CD4-positive, alpha-beta T cell treated with Interleukin-4 for 4 hours (primary cell): ENCODE measurements around the gene RAG1.
"Not testable (repeated sequence)": the region's sequence is repeated elsewhere in the genome, so short reads cannot be mapped to it uniquely, and the experiment has no call there.

Experiments used
- DNase-seq: peaks from one replicate; pipeline ENCODE4 v3.0.0-alpha.2; 2020

RAG1 gene

DNA sequence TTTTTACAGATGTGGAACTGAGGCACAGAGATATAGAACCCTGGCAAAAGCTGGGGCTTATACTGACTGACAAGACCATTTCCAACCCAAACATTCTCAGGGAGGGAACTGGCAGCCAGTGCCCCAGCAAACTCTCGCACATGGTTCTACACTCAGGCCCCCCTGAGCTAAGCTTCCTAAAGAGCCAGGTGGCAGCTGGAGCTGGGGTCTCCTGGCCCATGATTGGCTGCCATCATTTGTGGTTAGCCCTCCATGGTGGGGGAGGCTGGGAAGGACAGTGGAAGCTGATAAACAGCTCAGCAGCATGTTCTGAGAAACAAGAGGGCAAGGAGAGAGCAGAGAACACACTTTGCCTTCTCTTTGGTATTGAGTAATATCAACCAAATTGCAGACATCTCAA, at the start of gene RAG1:
Gene RAG1 (plus strand): TSS at position 314 of the 400 bp plus-strand sequence. CDS start 5,298 bp downstream, outside the sequence.
- no peak for DNase-seq

DNA sequence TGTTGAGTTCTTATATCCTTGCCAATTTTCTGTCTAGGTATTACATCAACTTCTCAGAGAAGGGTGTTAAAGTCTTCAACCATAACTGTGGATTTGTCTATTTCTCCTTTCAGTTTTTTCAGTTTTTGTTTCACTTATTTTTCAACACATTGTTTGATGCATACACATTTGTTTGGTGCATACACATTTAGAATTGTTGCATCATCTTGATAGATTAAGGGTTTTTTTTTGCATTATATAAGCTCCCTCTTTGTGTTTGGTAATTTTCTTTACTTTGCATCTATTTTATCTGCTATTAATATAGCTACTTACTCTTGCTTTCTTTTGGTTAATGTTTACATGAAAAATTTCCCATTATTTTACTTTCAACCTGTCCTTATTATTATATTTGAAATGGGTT, 37.0 kb upstream of the RAG1 start:
- DNase-seq = no peak

DNA sequence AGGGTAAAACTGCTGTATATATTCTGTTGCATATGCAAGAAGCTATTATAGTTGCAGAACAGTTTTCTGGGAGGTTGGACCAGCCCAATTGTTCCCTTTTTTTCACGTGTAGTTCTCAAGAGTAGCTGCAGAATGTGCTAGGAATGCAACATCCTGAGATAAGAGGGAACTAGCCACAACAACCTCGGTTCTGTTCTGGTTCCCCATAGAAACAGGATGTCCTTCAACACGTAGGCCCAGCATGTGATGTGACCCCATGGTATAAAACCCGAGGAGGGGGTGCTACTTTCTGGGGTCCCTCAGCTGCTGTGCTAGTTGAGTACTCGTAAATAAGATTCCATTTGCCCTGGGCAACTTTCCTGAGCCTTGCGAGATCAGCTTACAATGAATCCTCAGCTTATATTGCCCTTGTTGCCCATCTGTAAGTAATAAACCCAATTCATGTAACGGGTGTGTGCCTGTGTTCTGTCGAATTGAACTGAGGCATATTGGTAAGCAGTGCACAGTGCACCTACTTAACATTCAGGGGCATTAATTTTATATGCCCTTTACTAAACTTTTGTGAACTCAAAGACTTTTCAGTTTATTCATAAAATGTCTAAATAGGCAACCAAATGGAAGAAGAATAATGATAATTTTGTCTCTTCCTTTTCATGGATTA, 34.7 kb upstream of the RAG1 start:
- no peak for DNase-seq

DNA sequence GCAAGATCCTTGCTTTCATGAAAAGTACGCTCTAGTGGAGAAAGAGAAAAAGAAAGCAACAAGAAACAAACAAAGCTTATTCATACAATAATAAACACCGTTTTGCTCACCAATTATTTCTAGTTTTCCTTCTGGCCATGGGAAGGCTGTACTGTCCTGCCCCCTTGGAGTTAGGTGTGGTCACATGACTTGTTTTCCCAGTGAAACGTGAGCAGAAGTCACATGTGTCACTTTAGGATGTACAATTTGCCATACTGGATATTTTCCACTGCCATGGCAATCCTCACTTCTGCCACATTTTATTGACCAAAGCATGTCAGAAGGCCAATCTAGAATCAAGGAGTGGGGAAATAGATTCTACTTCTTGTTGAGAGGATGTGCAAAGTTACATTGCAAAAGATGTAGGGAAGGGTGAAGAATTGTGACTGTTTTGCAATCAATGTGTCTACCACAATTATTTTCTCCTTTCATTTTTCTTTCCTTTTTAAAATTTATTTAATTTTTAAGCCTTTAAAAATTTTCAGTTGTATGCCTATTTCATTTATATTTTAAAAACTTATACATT, 33.4 kb upstream of the RAG1 start:
- DNase-seq = no peak

DNA sequence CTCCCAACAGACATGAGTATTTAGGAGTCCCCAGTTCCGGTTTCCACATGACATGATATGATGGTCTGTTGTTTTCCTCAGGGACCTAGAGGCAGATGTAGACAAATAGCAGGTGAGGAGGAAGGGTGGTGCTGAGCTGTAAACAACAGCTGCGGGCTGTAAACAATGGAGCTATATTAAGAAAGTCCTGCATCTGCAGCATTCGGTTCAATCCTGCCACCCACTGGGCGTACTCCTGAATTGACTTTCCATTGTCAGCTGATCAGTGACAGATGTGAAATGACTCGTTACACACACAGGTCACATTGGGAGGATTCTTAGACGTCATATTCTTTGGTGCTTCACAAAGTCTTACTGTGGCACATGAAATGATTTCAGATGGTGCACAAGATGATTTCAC, 26.8 kb upstream of the RAG1 start:
- peak; percentile 29 for DNase-seq

DNA sequence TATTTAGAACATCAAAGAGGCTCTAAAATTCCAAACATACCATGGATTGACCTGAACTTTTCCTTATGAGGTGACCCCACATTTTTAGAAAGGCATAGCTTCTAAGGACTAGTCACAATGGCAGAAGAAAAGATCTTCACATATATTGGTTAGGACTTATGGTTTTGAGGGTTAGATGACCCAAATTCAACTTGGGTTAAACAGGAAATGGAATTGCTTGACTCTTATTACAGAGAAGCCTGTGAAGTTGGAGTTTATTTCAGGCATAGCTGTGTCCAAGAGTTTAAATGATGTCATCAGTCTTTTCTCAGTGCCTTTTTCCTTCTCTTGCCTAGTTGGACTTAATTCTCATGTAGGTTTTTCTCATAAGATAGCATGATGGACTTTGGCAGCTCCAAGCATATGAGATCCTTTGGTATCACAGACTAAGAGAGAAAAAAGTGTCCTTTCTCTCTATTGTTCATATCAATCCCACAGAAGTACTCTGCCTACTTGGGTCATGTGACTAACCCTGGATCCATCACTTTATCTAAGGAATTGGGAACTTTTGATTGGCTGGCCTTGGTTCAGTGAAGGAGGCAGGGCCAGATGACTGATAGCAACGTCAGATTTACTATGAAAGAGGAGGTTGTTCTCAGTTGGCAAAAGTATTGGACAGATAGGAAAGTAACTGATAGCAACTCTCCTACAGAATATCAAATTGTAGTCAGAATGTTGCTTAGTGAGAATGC, 17.3 kb upstream of the RAG1 start:
- no peak for DNase-seq

DNA sequence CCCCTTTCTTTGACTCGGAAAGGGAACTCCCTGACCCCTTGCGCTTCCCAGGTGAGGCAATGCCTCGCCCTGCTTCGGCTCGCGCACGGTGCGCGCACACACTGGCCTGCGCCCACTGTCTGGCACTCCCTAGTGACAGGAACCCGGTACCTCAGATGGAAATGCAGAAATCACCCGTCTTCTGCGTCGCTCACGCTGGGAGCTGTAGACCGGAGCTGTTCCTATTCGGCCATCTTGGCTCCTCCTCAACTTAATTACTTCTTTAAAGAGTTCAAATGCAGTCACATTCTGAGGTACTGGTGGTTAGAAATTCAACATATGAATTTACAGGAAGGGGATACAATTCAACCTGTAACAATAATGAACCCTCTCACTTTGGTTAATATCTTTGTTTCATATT, 10.4 kb upstream of the RAG1 start:
- DNase-seq = not testable (repeated sequence)

DNA sequence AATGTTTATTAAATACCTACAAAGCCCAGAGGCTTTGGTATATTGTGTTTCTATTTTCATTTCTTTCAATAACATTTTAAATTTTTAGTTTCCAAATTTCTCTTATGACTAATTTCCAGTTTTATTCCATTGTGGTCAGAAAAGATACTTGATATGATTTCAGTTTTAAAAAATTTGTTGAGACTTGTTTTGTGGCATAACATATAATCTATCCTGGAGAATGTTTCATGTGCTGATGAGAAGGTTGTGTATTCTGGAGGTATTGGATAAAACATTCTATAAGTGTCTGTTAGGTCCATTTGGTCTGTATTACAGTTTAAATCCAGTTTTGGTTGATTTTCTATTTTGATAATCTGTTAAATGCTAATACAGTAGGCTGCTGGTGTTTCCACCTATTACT, 9.8 kb upstream of the RAG1 start:
- DNase-seq = no peak

DNA sequence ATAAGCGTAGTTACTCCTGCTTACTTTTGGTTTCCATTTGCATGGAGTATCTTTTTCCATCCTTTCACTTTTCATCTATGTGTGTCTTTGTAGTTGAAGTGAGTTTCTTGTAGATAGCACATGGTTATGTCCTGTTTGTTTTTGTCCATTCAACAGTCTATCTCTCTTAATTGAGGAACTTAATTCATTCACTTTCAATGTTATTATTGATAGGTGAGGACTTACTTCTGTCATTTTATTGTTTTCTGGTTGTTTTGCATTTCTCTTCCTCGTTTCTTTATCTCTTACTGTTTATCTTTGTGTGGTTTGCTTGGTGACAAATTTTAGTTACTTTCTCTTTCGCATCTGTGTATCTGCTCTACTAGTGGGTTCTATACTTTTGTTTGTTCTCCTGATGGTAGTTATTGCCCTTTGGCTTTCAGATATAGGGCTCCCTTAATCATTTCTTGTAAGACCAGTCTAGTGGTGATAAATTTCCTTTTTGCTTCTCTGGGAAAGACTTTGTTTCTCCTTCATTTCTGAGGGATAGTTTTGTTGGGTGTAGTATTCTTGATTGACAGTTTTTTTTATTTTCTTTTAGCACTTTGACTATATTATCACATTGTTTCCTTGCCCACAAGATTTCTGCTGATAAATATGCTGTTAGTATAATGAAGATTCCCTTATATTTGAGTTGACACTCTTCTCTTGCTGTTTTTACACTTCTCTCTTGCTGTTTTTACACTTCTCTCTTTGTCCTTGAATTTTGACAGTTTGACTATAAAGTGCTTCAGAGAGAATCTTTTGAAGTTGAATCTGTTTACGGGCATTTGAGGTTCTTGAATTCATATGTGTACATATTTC, 9.0 kb upstream of the RAG1 start:
- DNase-seq = peak; percentile 30

DNA sequence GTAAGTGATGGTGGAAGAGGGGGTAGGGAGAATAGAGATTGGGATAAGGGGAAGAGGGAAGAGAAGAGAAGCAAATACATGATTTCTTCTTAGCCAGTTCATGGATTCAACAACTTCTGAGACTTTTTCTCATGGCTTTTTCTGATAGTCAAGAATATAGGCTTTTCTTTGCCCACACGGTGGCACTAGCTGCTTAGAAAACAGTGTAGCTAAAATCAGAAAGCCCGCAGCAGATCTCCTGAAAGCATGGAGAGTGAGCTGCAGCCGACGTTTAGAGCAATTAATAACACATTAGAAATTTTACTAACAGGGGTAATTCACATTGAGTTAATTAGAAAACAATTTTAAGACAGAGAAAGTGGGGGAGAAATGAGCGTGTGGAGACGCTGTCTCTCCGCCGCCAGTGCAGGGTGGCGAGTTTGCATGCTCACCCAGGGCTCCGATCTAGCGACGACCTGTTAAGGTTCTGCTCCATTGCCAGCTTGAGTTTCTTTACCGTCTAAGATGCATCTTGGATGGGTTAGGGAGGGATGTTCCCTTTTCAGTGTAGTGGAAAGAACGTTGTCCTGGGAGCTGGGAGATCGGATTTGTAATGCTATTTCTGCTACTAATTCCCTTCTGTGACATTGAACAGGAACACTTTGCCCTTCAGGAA, 3.3 kb upstream of the RAG1 start:
- peak; percentile 47 for DNase-seq

DNA sequence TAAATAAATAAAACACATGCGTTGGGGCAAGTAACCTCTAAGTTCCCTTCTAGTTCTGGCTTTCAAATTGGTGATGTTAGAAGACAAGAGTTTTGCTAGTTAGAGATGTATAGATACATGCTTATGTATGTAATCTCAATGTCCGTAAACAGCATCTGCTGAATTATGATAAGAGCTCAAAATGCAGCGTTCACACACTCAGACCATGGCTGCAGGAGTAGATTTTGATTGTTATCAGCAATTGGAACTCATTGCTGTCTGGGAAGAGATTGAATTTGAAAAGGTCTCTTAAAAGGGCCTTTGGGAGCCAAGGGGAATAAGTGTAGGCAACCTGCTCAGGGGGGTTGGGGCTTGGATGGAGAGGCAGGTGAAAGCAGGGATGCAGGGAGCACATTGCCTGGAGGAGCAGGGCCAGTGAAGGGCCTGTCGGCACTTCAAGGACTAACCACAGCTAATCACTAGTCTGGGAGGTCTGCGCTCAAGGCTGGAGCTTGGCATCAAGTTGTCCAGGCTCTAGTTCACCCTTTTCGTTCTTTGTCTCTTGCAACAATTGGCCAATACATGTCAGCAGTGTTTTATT, 2.7 kb upstream of the RAG1 start:
- no peak for DNase-seq

DNA sequence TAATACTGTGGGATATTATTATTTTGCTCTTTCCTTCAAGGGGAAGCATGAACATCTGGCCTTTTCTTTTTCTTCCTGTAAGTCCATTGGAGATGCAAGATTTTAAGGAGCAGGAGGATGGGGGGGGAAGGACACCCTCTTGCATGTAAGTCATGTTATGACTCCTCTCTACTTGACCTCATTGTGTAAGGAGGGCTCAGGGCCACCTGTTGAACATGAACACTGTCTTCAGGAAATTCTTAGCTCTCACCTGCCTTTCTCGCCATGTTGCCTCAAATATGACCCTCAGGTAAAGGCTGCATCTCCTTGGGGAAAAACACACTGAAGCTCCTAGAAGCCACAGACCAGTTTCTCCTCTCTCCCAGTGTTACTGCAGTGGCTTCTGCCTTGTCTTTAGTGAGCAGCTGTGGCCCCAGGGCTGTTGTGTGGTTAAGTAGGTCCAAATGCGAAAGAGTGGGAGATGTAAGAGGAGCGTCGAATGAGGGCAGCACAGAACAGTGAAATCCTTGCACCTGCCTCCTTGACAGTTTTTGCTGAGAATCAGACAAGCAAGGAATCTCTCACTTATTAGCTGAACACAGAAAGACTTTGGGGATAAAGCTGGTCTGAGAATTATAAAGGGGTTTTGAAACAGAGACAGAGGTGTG, 1.3 kb upstream of the RAG1 start:
- no peak for DNase-seq

DNA sequence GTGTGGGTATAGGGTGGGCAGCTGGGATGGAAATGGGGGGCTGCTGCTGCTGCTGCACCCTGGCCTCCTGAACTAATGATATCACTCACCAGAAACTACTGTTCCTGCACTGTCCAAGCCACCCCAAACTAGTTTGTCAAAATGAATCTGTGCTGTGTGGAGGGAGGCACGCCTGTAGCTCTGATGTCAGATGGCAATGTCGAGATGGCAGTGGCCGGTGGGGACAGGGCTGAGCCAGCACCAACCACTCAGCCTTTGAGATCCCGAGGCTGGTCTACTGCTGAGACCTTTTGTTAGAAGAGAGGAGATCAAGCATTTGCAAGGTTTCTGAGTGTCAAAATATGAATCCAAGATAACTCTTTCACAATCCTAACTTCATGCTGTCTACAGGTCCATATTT, 1.3 kb downstream of the RAG1 start:
- DNase-seq = no peak

DNA sequence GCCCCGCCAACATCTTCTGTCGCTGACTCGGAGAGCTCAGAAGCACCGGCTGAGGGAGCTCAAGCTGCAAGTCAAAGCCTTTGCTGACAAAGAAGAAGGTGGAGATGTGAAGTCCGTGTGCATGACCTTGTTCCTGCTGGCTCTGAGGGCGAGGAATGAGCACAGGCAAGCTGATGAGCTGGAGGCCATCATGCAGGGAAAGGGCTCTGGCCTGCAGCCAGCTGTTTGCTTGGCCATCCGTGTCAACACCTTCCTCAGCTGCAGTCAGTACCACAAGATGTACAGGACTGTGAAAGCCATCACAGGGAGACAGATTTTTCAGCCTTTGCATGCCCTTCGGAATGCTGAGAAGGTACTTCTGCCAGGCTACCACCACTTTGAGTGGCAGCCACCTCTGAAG, 6.7 kb downstream of the RAG1 start:
- no peak for DNase-seq

DNA sequence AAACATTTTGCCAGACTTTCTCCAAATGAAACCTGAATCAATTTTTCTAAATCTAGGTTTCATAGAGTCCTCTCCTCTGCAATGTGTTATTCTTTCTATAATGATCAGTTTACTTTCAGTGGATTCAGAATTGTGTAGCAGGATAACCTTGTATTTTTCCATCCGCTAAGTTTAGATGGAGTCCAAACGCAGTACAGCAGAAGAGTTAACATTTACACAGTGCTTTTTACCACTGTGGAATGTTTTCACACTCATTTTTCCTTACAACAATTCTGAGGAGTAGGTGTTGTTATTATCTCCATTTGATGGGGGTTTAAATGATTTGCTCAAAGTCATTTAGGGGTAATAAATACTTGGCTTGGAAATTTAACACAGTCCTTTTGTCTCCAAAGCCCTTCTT, 9.6 kb downstream of the RAG1 start:
- DNase-seq = no peak

DNA sequence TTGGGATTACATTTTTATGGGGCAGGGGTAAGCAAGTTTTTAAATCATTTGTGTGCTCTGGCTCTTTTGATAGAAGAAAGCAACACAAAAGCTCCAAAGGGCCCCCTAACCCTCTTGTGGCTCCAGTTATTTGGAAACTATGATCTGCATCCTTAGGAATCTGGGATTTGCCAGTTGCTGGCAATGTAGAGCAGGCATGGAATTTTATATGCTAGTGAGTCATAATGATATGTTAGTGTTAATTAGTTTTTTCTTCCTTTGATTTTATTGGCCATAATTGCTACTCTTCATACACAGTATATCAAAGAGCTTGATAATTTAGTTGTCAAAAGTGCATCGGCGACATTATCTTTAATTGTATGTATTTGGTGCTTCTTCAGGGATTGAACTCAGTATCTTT, 10.1 kb downstream of the RAG1 start:
- no peak for DNase-seq

DNA sequence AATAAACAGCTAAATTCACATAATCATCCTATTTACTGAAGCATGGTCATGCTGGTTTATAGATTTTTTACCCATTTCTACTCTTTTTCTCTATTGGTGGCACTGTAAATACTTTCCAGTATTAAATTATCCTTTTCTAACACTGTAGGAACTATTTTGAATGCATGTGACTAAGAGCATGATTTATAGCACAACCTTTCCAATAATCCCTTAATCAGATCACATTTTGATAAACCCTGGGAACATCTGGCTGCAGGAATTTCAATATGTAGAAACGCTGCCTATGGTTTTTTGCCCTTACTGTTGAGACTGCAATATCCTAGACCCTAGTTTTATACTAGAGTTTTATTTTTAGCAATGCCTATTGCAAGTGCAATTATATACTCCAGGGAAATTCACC, 10.7 kb downstream of the RAG1 start:
- DNase-seq = no peak

DNA sequence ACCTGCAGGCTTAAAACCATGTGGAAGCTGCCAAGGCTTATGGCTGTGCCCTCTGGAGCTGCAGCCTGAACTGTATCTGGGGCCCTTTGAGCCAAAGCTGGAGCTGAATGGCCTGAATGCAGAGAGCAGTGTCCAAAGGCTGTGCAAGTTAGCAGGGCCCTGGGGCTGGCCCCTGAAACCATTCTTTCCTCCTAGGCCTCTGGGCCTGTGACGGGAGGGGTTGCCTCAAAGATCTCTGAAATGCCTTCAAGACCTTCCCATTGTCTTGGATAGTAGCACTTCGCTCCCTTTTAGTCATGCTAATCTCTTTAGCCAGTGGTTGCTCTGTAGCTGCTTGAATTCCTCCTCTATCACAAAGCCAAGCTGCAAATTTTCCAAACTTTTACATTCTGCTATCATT, 13.7 kb downstream of the RAG1 start:
- DNase-seq = no peak

DNA sequence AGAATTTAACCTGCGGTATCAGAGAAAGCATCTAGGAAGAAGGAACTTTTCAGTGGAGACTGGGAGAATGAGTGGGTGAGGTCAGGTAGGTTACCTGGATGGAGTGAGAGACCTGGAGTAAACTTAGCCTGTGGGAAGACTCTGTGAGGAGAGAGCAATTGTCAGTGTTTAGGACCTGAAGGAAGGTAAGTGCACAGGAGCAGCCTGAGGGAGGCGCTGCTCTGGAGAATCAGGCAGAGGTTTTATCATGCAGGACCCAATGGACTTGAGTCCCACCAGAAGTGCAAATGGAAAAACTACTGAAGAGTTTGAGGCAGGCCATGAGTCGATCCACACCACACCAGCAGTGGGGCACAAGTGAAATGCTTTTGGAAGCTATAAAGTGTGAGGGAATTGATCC, 15.9 kb downstream of the RAG1 start:
- no peak for DNase-seq

DNA sequence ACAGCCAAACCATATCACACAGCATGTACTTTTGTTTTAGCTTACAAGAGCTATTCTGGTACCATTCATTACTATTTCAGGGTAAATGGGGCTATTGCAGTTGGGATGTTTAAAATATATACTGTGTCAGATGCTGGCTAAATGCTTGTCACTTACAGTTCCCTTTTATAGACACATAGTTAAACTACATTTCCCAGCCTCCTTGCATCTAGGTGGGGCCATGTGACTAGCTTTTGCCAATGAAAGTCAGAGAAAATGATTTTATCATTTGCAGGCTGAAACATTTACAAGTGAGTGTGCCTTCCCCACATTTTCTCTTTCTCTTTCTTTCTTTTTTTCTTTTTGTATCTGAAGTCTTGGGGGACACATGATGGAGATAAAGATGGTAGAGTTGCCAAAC, 18.7 kb downstream of the RAG1 start:
- DNase-seq = no peak

DNA sequence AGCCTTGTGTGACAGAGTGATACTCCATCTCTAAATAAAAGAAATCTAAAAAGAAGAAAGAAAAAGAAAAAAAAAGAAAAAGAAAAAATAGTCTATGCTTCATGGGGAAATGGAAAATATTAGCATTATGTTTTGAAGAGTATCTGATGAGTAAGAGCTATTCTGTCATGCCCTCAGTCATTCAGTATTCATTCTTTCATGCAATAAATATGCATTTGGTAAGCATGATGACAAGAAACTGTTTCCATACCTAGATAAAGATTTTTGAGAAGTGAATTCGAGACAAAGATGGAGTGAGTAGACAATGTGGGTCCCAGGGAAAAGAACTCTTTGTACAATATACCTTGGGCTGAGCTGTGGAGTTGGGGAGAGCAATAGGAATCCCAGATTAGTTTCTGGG, 20.3 kb downstream of the RAG1 start:
- DNase-seq = no peak

DNA sequence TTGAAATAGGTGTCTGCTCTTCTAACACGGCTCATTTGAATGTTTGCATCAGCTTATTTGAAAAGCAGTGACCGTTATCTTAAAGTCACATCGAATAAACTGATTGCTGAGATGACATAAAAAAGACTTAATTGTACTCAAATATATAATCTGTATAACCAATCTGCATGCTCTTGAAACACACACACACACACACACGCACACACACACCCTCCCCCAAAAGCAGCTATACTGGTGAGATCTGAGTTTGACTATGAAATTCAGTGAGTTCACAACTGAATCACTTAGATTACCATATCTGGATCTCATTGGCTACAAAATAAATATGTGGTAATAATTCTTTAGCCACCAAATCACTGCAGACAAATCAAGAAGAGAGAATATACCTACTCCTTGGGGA, 22.7 kb downstream of the RAG1 start:
- DNase-seq = no peak
